UCSD-AML1 (cell line): ENCODE results near the gene KRCC1.
"Not testable (repeated sequence)": the region's sequence is repeated elsewhere in the genome, so short reads cannot be mapped to it uniquely, and the experiment has no call there.

Experiments
- DNase-seq: peaks from one replicate; lab custom pipeline; 2025; ENCODE audit not compliant: unreplicated experiment; lab: John Stamatoyannopoulos, UW

The KRCC1 gene

DNA sequence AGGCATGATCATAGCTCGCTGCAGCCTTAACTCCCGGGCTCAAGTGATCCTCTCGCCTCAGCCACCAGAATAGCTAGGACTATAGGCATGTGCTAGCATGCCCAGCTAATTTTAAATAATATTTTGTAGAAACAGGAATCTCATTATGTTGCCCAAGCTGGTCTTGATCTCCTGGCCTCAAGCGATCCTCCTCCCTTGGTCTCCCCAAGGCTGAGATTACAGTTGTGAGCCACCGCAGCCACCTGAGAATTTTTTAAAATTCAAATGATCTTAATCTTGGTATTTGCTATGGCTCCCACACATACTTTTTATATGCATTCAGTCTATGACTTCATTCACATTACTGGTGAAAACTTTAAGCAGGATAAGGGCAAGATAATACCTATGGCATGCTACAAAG, 13.1 kb downstream of the KRCC1 start:
- no peak for DNase-seq

DNA sequence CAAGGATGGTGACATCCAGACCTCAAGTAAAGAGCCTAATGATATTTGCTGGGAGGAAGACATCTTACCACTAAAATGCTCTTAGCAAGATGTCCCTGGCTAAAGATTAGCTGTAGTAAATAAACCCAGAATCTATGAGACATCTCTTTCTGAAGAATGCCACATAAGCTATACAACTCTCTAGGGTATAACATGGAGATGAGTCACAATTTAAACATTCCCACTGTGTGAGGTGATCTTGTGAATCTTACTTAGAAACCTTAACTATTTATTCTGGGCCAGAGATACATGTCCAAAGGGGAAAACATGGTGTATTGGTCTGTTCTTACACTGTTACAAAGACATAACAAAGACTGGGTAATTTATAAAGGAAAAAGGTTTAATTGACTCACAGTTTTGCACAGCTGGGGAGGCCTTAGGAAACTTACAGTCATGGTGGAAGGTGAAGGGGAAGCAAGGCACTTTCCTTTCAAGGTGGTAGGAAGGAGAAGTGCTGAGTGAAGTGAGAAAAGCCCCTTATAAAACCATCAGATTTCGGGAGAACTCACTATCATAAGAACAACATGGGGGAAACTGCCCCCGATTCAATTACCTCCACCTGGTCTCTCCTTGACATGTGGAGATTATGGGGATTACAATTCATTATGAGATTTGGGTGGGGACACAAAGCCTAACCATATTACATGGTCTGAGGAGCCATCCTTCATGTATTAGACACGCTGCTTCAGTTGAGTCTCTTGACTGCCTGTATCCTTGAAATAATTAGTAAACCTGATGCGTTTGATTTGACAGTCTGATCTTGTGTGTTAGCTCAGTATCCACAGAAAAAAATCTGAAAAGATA, 17.1 kb downstream of the KRCC1 start:
- DNase-seq: no peak

DNA sequence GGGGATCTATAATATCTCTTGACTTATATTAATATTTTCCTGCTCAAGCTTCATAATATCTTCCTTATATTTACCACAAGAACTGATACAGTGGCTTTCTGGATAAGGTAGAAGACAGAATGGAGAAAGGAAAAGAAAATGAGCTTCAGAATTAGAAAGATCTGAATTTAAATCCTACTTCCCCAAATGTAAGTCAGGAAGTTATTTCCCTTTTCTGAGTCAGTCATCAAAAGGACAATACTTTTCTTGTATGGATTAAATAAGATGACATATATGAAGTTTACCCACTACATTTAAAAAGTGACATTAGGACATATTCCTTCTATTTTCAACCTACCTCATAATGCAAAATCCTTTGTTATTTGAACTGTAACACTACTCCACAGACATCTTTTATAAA, 19.0 kb downstream of the KRCC1 start:
- no peak for DNase-seq

DNA sequence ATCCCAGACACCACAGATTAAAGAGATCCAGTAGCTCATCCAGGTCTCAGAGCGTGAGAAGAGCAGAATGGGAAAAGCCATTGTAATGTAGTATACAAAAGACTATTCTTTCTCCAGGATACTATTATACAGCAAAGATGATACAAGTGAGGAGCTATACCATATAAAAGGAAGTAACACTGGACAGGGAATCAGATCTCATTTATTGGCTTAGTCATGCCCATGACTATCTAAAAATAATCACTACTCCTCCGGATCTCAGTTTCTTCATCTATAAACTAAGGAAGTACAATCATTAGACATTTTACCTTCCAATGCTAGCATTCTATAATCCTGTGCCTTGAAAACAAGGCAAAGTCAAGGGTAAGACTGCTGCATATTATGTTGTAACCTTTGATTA, 19.4 kb downstream of the KRCC1 start:
- DNase-seq: no peak

DNA sequence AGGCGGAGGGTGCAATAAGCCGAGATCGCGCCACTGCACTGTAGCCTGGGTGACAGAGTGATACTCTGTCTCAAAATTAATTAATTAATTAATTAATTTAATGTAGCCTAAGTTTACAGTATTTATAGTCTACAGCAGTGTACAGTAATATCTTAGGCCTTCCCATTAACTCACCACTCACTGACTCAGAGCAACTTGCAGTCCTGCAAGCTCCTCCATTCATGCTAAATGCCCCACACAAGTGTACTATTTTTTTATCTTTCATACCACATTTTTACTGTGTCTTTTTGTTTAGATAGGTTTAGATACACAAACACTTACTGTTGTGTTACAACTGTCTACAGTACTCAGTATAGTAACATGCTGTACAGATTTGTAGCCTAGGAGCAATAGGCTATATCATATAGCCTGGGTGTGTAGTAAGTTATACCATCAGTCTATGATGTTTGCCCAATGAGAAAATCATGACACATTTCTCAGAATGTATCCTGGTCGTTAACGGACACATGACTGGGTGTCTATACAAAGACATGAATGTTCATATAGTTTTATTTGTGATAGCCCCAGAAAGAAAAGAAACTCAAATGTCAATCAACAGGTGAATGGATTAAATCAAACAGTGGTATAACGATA, 23.4 kb downstream of the KRCC1 start:
- no peak for DNase-seq

DNA sequence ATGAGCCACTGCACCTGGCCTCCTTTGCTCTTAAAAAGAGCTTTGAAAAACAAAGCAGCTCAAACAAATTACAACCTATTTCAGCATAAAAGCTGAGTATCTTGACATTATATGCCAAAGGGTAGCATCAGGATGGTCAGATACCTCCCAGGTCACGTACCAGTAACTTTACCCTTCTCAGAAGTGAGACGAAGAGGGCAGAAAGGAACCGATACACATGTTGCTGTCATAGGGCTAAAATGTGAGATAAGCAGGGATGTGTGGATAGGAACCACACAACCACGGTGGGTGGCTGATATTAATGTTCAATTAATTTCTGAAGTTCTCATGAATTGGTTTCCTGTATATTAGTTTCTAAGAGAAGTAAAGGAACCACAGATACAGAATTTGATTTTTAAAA, 26.7 kb downstream of the KRCC1 start:
- DNase-seq: no peak

DNA sequence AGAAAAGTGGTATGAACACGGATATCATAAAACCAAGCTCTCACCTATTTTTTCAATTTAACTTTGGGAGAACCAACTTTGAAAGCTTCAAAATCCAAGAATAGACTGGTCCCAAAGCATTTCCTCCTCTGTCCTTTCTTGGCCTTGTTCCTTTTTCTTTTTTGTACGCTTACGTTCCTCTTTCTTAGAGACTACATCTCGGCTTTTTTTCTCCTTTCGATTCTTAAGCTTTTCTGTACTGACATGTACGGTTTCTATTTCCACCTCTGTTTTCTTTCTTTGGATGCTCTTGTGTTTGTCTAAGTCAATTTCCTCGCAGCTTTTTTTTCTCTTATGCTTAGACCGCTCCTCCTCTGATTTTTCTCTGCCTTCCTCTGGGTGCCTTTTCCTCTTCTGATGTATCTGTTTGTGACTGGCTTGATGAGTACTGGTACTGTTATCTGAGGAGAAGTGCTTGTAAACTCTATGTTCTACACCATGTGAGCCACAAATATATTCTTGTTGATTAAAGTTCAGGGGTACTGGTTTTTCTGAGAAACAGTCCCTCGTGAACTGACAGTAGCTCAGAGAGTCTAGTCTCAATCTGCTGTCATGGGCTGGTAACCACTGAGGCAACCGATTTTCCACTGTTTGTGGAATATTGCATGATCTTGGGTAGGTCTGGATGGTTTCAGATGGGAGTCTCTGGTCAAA, 27.7 kb downstream of the KRCC1 start:
- DNase-seq: no peak

DNA sequence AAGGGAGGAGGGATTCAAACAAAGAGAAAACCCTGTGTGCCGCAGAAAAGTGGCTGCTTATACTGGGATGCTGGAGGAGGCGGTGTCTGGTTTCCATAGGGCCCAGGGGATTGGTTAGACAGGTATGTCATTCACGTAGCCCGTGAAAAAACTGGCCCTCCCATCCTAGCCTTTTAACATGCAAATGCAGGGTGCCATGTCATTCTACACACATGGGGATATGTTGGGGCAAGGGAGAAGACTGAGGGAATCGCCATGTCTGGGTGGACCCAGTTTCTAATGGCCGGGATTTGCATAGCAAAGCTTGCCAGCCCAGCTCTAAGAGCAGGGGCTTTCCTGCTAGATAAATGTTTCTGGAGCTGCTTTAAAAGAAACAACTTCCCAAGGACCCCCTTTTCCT, 31.1 kb downstream of the KRCC1 start:
- no peak for DNase-seq

DNA sequence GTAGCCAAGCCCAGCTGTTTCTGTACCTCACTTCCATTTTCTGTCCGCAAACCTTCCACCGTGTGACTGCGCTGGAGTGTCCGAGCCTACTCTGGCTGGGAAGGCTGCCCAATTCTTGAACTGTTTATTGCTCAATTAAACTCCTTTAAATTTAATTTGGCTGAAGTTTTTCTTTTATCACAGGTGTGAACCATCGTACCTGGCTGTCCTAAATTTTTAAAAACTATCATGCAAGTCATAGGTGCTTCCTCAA, 33.0 kb downstream of the KRCC1 start:
- no peak for DNase-seq

DNA sequence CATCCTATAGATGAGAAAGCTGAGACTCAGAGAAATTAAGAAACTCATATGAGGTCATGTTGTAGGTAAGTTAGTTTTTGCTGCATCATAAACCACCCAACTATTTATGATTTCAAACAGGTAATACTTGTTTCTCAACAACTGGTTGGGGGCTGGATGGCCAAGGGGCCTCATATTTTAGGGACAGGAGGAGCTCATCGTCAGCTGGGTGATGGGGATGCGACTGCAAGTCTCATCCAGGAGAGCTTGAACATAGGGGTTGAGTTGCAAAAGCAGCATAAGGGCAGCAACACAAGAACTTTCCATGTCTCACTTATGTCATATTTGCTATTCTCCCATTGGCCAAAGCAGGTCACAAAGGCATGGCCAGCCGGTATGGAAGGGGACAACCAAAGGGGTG, 35.6 kb downstream of the KRCC1 start:
- no peak for DNase-seq

DNA sequence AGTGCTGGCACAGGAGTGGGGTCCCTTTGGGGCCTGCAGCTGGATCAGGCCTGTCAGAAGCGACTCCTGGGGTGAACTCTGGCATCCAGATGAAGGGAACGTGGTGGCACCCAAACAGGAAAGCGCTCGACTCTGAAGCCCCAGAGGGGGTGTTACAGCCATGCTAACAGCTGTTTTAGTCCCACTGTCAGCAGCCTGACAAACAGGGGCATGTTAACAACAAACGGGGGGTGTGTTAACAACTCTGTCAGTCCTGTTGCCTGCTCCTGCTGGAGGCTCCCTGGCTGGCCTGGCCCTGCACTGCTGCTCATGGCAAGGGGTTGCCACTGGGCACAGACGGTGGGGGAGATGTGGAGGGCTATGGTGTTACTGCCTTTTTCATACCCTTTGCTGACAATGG, 36.7 kb downstream of the KRCC1 start:
- no peak for DNase-seq

DNA sequence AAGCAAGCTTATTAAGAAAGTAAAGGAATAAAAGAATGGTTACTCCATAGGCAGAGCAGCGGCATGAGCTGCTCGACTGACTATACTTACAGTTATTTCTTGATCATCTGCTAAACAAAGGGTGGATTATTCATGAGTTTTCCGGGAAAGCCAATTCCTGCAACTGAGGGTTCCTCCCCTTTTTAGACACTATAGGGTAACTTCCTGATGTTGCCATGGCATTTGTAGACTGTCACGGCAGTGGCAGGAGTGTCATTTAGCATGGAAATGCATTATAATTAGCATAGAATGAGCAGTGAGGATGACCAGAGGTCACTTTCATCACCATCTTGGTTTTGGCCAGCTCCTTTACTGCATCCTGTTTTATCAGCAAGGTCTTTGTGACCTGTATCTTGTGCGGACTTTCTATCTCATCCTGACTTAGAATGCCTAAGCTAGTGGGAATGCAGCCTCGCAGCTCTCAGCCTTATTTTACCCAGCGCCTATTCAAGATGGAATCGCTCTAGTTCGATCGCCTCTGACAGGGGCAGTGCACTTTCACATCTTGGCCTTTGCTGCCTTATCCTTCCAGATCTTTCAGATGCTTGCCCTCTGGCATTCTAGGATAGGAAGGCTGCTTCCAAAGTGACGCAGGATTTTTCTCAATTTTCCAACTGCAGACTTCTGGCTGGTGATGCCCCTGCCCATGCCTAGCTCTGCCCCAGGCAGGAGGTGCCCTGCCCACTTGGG, 37.3 kb downstream of the KRCC1 start:
- DNase-seq: not testable (repeated sequence)

DNA sequence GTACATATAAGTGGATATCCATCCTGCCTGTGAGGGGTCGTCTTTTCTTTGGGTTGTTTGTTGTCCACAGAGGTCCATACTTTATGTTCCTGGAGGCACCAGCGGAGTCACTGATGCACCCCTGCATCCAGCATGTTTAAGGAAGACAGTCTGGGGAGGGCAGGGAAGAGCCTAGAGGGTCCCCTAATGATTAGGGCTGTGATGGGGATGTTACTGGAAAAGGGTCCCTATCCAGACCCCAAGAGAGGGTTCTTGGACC, 37.9 kb downstream of the KRCC1 start:
- DNase-seq: not testable (repeated sequence)

DNA sequence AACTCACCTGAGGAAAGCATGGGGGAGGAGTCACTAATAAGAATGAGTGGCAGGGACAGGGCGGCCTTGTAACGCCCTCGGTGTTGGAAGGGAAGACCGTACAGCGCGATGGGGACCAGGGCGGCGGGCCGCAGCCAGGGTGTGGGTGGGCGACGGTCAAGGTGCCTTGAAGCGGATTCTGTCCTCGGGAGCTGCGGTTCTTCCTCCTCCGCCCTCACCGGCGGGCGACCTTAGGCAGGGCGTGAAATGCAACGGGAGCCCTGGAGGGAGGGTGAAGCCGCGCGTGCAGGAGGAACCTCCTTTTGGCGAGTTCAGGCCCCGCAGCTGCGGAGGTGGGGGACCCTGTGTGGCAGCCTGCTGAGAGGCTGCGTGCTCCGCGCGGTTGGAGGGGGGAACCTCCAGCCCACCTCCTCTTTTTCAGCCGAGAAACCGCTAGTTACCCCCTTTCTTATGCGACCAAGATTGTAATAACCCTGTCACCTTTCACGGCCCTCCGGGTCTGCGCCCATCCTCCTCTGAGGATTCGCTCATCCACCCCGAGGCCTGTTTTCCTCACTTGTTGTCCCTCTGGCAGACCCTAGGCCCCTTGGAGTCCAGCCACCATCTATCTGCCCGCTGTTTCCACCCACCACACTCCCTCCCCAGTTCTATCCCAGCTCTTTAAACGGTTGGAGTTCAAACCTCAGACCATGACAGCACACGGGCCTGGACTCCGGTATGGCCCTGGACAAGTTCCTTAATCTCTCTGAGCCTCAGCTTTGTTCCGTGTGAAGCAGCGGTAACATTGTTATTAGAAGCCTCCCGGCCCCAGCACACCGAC, 38.4 kb downstream of the KRCC1 start:
- DNase-seq: no peak

DNA sequence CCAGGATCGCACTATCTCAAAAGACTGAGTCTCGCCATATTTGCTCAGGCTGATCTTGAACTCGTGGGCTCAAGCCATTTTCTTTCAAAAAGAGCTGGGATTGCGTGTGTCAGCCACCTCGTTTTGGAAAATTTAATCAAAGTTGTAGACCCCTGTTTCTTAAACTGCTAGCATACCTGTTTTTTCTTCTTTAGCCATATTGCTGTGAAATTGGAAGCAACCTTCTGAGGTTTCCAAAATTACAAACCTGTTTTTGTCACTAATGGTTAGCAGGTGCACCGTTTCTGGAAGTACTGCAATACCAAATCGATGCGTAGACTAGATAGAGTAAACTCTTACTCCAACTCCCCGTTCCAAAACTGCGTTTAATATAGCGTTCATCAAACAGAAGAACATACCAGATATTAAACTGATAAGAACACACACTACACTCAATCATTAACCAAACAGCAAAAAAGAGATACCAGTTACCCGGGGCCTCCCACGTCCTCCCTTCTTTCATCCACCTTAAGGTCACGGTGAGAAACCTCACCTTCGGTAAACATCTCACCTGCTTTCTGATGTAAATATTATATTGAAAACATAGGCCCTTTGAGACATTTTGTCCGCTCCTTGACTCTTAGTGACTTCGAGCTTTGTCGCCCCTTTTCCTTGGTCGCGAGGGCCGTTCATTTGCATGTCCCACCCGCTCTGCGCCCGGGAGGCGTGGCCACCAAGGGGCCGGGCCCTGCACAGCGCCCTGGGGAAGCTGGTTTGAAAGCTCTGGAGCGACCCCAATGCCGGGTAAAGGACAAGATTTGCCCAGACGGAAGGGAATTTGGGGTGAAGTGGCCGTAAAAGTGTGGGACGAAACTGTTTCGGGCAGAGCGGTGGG, 39.3 kb downstream of the KRCC1 start, which contains the start of gene RNU2-63P:
RNU2-63P (minus strand) TSS at position 462 of the 874 bp plus-strand sequence.
- DNase-seq: peak; percentile 48

DNA sequence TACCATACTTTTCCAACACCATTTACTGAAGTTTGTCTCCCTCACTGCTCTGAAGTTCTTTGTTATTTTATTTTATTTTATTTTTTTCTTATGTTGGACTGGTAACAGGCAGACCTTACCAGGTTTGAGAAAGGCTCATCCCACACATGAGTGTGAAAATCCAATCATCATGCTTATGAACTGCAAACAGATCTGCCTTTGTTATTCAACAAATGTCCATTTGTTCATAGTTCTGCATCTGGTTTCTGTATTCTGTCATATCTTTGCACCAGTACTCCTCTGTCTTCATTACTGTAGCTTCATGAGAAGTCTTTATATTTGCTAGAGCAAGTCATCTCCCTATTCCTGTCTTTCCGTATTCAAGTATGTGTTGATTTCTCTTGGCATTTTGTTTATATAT, 44.6 kb downstream of the KRCC1 start:
- no peak for DNase-seq

DNA sequence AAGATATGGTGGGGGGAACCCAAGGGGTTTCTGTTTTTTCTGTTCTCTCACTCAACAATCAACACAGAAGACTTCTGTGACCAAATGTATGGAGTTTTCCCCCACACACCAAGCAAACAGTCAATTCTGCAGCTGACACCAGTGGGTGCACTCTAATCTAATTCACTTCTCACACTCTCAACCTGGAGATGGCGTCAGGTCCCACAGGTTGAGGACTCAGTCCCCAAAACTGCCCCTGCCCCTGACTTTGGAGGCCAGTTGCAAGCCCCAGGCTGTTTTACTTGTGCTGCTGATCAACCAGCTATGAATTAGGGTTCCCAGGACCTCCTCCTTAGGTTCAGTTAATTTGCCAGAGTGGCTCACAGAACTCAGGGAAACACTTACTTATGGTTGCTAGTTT, 45.4 kb downstream of the KRCC1 start:
- DNase-seq: no peak

DNA sequence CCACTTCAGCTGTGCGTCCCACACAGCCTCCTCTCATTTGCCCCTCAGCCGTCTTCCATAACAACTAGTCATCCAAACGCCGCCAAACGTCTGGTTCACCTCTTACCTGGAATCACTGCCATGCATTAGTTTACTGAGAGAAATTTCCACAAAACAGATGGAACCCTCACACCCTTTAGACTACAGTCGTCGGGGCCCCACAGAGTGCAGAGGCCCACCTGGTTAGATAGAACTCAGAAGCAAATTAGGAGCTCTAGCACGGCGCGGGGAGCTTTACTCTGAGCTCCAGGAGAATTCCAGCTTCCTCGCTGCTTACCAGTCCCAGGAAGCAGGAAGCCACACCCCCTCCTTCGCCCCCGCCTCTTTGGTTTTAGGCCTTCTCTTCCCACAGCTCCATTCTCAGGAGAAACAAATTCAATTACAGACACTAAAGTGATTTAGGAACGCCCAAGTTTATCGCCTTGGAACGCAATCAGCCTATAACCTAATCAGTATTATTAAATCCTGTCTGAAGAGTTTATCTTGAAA, 48.6 kb downstream of the KRCC1 start:
- no peak for DNase-seq

DNA sequence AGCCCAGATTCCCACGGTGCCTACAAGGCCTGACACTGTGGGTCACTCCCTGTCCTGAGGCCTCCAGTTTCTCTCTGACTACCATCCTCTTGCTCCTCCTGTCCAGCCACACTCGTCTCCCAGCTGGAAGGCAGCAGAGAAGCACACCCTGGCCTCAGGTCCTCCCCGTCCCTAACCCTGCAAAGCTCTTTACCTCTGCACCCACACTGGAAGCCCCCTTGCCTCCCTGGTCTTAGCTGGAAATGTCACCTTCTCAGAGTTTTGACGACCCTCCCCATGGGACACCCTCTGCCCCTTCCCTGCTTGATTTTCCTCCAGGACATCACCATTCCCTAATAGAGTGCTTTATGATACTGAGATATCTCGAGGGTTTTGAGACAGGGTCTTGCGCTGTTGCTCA, 49.8 kb downstream of the KRCC1 start:
- no peak for DNase-seq
